Skeletal muscle satellite cell (primary cell): ENCODE data around the gene ANKRD29.

Experiments used
- H3K27me3 ChIP-seq: 2 replicates; pipeline ENCODE4 v1.7.0; 2013; ENCODE audit warnings: low read length; ENCODE audit not compliant: control insufficient read depth, insufficient read depth
- H3K36me3 ChIP-seq: 2 replicates; pipeline ENCODE4 v1.7.0; 2013; ENCODE audit warnings: mild to moderate bottlenecking, control low read depth, low read length; ENCODE audit not compliant: insufficient read depth
- H3K4me1 ChIP-seq: 2 replicates; pipeline ENCODE4 v1.7.0; 2013; ENCODE audit warnings: low read length; ENCODE audit not compliant: control insufficient read depth, insufficient read depth
- H3K4me2 ChIP-seq: 2 replicates; pipeline ENCODE4 v1.7.0; 2013; ENCODE audit warnings: mild to moderate bottlenecking, low read length
- H3K4me3 ChIP-seq: 2 replicates; pipeline ENCODE4 v1.7.0; 2013; ENCODE audit warnings: low read length
- H3K9ac ChIP-seq: 2 replicates; pipeline ENCODE4 v1.7.0; 2013; ENCODE audit warnings: mild to moderate bottlenecking, low read depth, low read length, moderate library complexity
- H3K9me3 ChIP-seq: replicated peaks from 2 replicates; pipeline ENCODE4 v1.7.0; 2013; ENCODE audit warnings: mild to moderate bottlenecking, control low read depth, low read length

ANKRD29 gene

DNA sequence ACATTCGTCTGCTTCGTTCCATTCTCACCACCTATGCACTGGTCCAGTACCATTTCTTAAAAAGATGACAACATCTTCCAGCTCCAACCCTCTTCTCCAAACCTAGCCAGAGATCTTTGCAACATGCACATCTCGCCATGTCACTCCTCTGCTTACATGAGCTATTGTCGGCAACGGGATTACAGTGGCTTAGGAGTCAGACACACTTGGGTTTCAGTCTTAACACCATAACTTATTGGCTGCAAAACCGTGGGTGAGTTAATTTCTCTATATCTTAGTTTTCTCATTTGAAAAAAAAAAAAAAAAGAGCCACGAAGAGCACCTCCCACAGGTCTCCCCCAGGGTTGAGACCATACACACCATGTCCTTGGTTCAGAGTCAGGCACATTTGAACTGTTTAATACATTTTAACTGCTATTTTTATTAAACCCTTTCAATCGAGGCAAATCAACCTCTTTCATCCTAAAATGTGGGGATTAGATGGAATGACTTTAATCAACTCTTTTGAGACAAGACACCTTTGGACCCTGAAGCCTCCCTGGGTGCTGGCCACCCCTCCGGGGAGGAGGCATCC, 889 bp downstream of the ANKRD29 start:
- Histone ChIP-seq H3K36me3 (no peaks in the 10 kb centered on the region), H3K27me3 (peaks cover 55% of the 10 kb centered on the region), H3K9ac (peak overlapping the region; percentile 61), H3K4me2 (peak overlapping the region; percentile 93), H3K4me1 (peaks cover 10% of the 10 kb centered on the region), H3K9me3 (no peaks in the 10 kb centered on the region), H3K4me3 (peak overlapping the region; percentile 72)

GRCh38 chr18:23658285-23658684, 4.4 kb downstream of the ANKRD29 start:
- no peaks in the 10 kb centered on the region for H3K9me3 ChIP-seq
- H3K4me3 ChIP-seq: no peak overlapping the region
- no peak overlapping the region for H3K4me2 ChIP-seq
- H3K36me3 ChIP-seq: no peaks in the 10 kb centered on the region
- H3K9ac ChIP-seq: no peak overlapping the region
- peaks cover 10% of the 10 kb centered on the region for H3K4me1 ChIP-seq
- peaks cover 35% of the 10 kb centered on the region for H3K27me3 ChIP-seq

GRCh38 chr18:23652232-23652631, 10.5 kb downstream of the ANKRD29 start:
- H3K9me3 ChIP-seq: no peaks in the 10 kb centered on the region
- peaks cover 14% of the 10 kb centered on the region for H3K4me1 ChIP-seq
- H3K27me3 ChIP-seq: no peaks in the 10 kb centered on the region
- no peaks in the 10 kb centered on the region for H3K36me3 ChIP-seq
- no peak overlapping the region for H3K9ac ChIP-seq
- no peak overlapping the region for H3K4me2 ChIP-seq
- no peak overlapping the region for H3K4me3 ChIP-seq

- no peaks in the 10 kb centered on the region for H3K9me3 ChIP-seq
- H3K36me3 ChIP-seq: no peaks in the 10 kb centered on the region
- peak overlapping the region; percentile 20 for H3K4me2 ChIP-seq
- peaks cover 1% of the 10 kb centered on the region for H3K27me3 ChIP-seq
- peaks cover 14% of the 10 kb centered on the region for H3K4me1 ChIP-seq
- H3K4me3 ChIP-seq: no peak overlapping the region
- no peak overlapping the region for H3K9ac ChIP-seq
Measured at GRCh38 chr18:23650968-23651927, 11.5 kb downstream of the ANKRD29 start.

- H3K4me1 ChIP-seq: peaks cover 16% of the 10 kb centered on the region
- H3K36me3 ChIP-seq: no peaks in the 10 kb centered on the region
- H3K4me3 ChIP-seq: no peak overlapping the region
- H3K9me3 ChIP-seq: no peaks in the 10 kb centered on the region
- H3K27me3 ChIP-seq: peaks cover 5% of the 10 kb centered on the region
- no peak overlapping the region for H3K9ac ChIP-seq
- H3K4me2 ChIP-seq: no peak overlapping the region
Measured at GRCh38 chr18:23648940-23649607, 13.6 kb downstream of the ANKRD29 start.

DNA sequence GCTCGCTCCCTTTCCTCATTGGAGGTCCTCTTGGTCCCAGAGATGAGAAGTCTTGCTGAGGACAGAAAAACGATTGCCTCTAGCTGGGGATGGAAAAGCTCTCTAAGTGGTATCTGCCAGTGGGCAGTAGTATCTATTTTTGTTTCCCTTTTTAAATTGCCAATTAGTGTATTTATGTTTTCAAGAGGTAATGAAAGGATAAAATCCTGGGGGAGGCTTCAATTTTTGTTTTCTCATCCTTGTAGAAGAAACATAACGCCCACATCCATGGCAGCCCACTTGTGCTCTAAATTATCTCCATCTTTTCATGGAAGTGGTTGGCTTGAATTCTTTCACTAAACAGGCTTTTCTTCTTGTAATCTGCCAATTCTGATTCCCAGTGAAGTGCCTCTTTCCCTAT, 14.3 kb downstream of the ANKRD29 start:
- Histone ChIP-seq H3K4me2 (no peak overlapping the region), H3K4me1 (peaks cover 16% of the 10 kb centered on the region), H3K9ac (no peak overlapping the region), H3K36me3 (no peaks in the 10 kb centered on the region), H3K9me3 (no peaks in the 10 kb centered on the region), H3K27me3 (peaks cover 9% of the 10 kb centered on the region), H3K4me3 (no peak overlapping the region)

DNA sequence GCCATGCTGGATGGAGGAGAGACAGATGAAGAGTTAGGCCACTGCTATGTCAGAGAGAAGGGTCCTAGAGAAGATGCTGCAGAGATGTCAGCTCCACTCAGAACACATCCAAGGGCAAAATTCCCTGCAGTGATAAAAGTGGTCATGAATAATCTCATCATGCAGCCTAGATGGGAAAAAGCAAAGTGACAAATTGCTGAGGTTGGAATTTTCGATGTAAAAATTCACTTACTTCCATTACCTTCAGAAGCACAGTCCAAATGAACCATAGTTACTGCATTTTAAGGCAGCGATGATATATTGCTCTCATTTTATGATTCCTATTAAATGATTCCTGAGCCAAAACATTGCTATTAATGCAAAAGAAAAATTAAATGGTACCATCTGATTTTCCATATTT, 16.4 kb downstream of the ANKRD29 start:
- Histone ChIP-seq H3K36me3 (no peaks in the 10 kb centered on the region), H3K9ac (no peak overlapping the region), H3K4me2 (no peak overlapping the region), H3K4me1 (peaks cover 7% of the 10 kb centered on the region), H3K9me3 (no peaks in the 10 kb centered on the region), H3K27me3 (peaks cover 19% of the 10 kb centered on the region), H3K4me3 (no peak overlapping the region)

GRCh38 chr18:23645568-23646175, 17.0 kb downstream of the ANKRD29 start:
- no peaks in the 10 kb centered on the region for H3K9me3 ChIP-seq
- H3K27me3 ChIP-seq: peaks cover 19% of the 10 kb centered on the region
- H3K36me3 ChIP-seq: no peaks in the 10 kb centered on the region
- H3K9ac ChIP-seq: no peak overlapping the region
- H3K4me1 ChIP-seq: peaks cover 2% of the 10 kb centered on the region
- no peak overlapping the region for H3K4me2 ChIP-seq
- H3K4me3 ChIP-seq: no peak overlapping the region

- Histone ChIP-seq H3K36me3 (no peaks in the 10 kb centered on the region), H3K9me3 (no peaks in the 10 kb centered on the region), H3K27me3 (peaks cover 19% of the 10 kb centered on the region), H3K9ac (no peak overlapping the region), H3K4me2 (no peak overlapping the region), H3K4me3 (no peak overlapping the region), H3K4me1 (peaks cover 2% of the 10 kb centered on the region)
Measured at GRCh38 chr18:23643815-23644490, 18.8 kb downstream of the ANKRD29 start.

- Histone ChIP-seq H3K4me3 (no peak overlapping the region), H3K27me3 (peaks cover 19% of the 10 kb centered on the region), H3K4me2 (no peak overlapping the region), H3K4me1 (peaks cover 2% of the 10 kb centered on the region), H3K36me3 (no peaks in the 10 kb centered on the region), H3K9me3 (no peaks in the 10 kb centered on the region), H3K9ac (no peak overlapping the region)
Measured at GRCh38 chr18:23641937-23642666, 20.6 kb downstream of the ANKRD29 start.
